ENCODE results near the gene SDK2. TPM values are rescaled to one million over a fixed set of nuclear protein-coding genes. Genes with fewer than 3 reads are reported as not detected.
A peak's percentile ranks its signal among the peaks of the same experiment; 100 is the strongest.

SDK2 gene
- total and polyA plus RNA-seq, 11 donors = 0.84 to 4.0 (median 2.6) TPM

GRCh38 chr17:73433501-73433900 lies 210.7 kb downstream of the SDK2 start:
- Histone ChIP-seq H3K4me3 (no peak overlapping the region), H3K4me1 (peaks cover 0 to 19% (median 4%) of the 10 kb centered on the region in 12 donors), H3K27ac (no peak overlapping the region), H3K36me3 (no peaks in the 10 kb centered on the region), H3K27me3 (no peaks in the 10 kb centered on the region), H3K9me3 (no peaks in the 10 kb centered on the region)
- TF ChIP-seq CTCF (IDR thresholded peaks at IDR 0.05) = no peak
- no peak for TF ChIP-seq POLR2A (IDR thresholded peaks at IDR 0.05)
- no peak for ATAC-seq
- intact Hi-C loops (cut with DNase I) = loop anchor here in 9 of 10 donors (5.0 to 10.0 kb wide), 9 partner anchors 51 to 524 kb away; partner anchors contain the start of gene SDK2 (in 3 of the 9)
- WGBS, 4 donors = 91 to 99% (median 96%) methylated on average over 7 to 11 of the region's 11 CpGs
- DNase-seq = no peak

GRCh38 chr17:73432624-73433190 lies 211.5 kb downstream of the SDK2 start:
- WGBS, 4 donors = 93 to 96% (median 93%) methylated on average over 9 of the region's 9 CpGs
- no peak overlapping the region for H3K4me3 ChIP-seq
- no peak for ATAC-seq
- no peaks in the 10 kb centered on the region for H3K27me3 ChIP-seq
- no peak for DNase-seq
- no peaks in the 10 kb centered on the region for H3K36me3 ChIP-seq
- intact Hi-C loops (cut with DNase I) = loop anchor here in 9 of 10 donors (5.0 to 10.0 kb wide), 9 partner anchors 52 to 525 kb away; partner anchors contain the start of gene SDK2 (in 3 of the 9)
- no peak overlapping the region for H3K27ac ChIP-seq
- H3K9me3 ChIP-seq = no peaks in the 10 kb centered on the region
- H3K4me1 ChIP-seq = peaks cover 0 to 19% (median 4%) of the 10 kb centered on the region in 12 donors
- no peak for TF ChIP-seq CTCF (IDR thresholded peaks at IDR 0.05)

- TF ChIP-seq POLR2A (IDR thresholded peaks at IDR 0.05) = no peak
- TF ChIP-seq CTCF (IDR thresholded peaks at IDR 0.05) = no peak
- H3K27me3 ChIP-seq = no peaks in the 10 kb centered on the region
- DNase-seq (no peak), ATAC-seq (no peak)
- 73 to 84% (median 81%) methylated on average over 13 to 26 of the region's 26 CpGs for WGBS, 4 donors
- H3K4me1 ChIP-seq = peaks cover 0 to 19% (median 4%) of the 10 kb centered on the region in 12 donors
- no peak overlapping the region for H3K27ac ChIP-seq
- H3K4me3 ChIP-seq = no peak overlapping the region
- intact Hi-C loops (cut with DNase I) = loop anchor here in 9 of 10 donors (2.0 to 10.0 kb wide), 12 partner anchors 53 to 745 kb away; partner anchors contain the start of gene SDK2 (in 3 of the 9)
- no peaks in the 10 kb centered on the region for H3K9me3 ChIP-seq
- no peaks in the 10 kb centered on the region for H3K36me3 ChIP-seq
Measured at GRCh38 chr17:73431401-73432205, 212.6 kb downstream of the SDK2 start.

GRCh38 chr17:73430848-73431247 lies 213.4 kb downstream of the SDK2 start:
- TF ChIP-seq POLR2A (IDR thresholded peaks at IDR 0.05) (no peak), CTCF (IDR thresholded peaks at IDR 0.05) (no peak)

More at GRCh38 chr17:73430848-73431247, 213.4 kb downstream of the SDK2 start:
- 44 to 59% (median 50%) methylated on average over 8 of the region's 8 CpGs for WGBS, 4 donors
- no peak overlapping the region for H3K27ac ChIP-seq
- ATAC-seq (peak in 2 of 4 donors; percentile 43 to 69), DNase-seq (peak in 1 of 5 donors; percentile 50)
- peaks cover 0 to 19% (median 4%) of the 10 kb centered on the region in 12 donors for H3K4me1 ChIP-seq
- H3K27me3 ChIP-seq = no peaks in the 10 kb centered on the region
- H3K4me3 ChIP-seq = no peak overlapping the region
- H3K36me3 ChIP-seq = no peaks in the 10 kb centered on the region
- no peaks in the 10 kb centered on the region for H3K9me3 ChIP-seq
- intact Hi-C loops (cut with DNase I) = loop anchor here in 9 of 10 donors (2.0 to 10.0 kb wide), 12 partner anchors 54 to 746 kb away; partner anchors contain the start of gene SDK2 (in 3 of the 9)
